ENCODE data around the gene SURF6.

The SURF6 gene

GRCh38 chr9:133305731-133306130 is 30.3 kb downstream of the SURF6 start:
- no peaks in the 10 kb centered on the region for H3K79me2 ChIP-seq (ENCODE audit: control insufficient read depth, low read length)
- no peaks in the 10 kb centered on the region for H3K9me3 ChIP-seq (ENCODE audit: control insufficient read depth, insufficient read depth, low read length)
- H3K4me1 ChIP-seq (ENCODE audit: control insufficient read depth, low read length): no peaks in the 10 kb centered on the region
- no peaks in the 10 kb centered on the region for H3F3A ChIP-seq (ENCODE audit: control insufficient read depth, insufficient read depth)
- H3K9me2 ChIP-seq (replicated peaks; ENCODE audit: control insufficient read depth, low read length): no peaks in the 10 kb centered on the region
- no peak overlapping the region for H3K27ac ChIP-seq (ENCODE audit: low read depth, low read length)
- H3K27me3 ChIP-seq (ENCODE audit: control insufficient read depth, low read length): no peaks in the 10 kb centered on the region
- TF ChIP-seq EZH2phosphoT487 (IDR thresholded peaks at IDR 0.05; ENCODE audit: borderline replicate concordance, low read length): no peak
- TF ChIP-seq CTCF (IDR thresholded peaks at IDR 0.05; ENCODE audit: low read depth, low read length, poor library complexity, severe bottlenecking): no peak
- H4K20me1 ChIP-seq (ENCODE audit: control insufficient read depth, insufficient read depth, low read depth, low read length): no peaks in the 10 kb centered on the region
- H3K4me3 ChIP-seq (ENCODE audit: low read length): no peak overlapping the region
- no peaks in the 10 kb centered on the region for H3K36me3 ChIP-seq (ENCODE audit: control insufficient read depth, low read length)
- no peak overlapping the region for H3K4me2 ChIP-seq (ENCODE audit: low read length)

GRCh38 chr9:133304477-133305377 is 31.3 kb downstream of the SURF6 start:
- TF ChIP-seq CTCF (IDR thresholded peaks at IDR 0.05; ENCODE audit: low read depth, low read length, poor library complexity, severe bottlenecking): no peak
- no peak for TF ChIP-seq EZH2phosphoT487 (IDR thresholded peaks at IDR 0.05; ENCODE audit: borderline replicate concordance, low read length)
- no peaks in the 10 kb centered on the region for H3K9me2 ChIP-seq (replicated peaks; ENCODE audit: control insufficient read depth, low read length)
- no peaks in the 10 kb centered on the region for H3K4me1 ChIP-seq (ENCODE audit: control insufficient read depth, low read length)
- no peaks in the 10 kb centered on the region for H3K79me2 ChIP-seq (ENCODE audit: control insufficient read depth, low read length)
- H3K36me3 ChIP-seq (ENCODE audit: control insufficient read depth, low read length): no peaks in the 10 kb centered on the region
- no peaks in the 10 kb centered on the region for H3K27me3 ChIP-seq (ENCODE audit: control insufficient read depth, low read length)
- H4K20me1 ChIP-seq (ENCODE audit: control insufficient read depth, insufficient read depth, low read depth, low read length): no peaks in the 10 kb centered on the region
- H3K27ac ChIP-seq (ENCODE audit: low read depth, low read length): no peak overlapping the region
- no peaks in the 10 kb centered on the region for H3F3A ChIP-seq (ENCODE audit: control insufficient read depth, insufficient read depth)
- H3K4me3 ChIP-seq (ENCODE audit: low read length): no peak overlapping the region
- H3K9me3 ChIP-seq (ENCODE audit: control insufficient read depth, insufficient read depth, low read length): no peaks in the 10 kb centered on the region
- no peak overlapping the region for H3K4me2 ChIP-seq (ENCODE audit: low read length)

- H3K27ac ChIP-seq (ENCODE audit: low read depth, low read length): no peak overlapping the region
- TF ChIP-seq CTCF (IDR thresholded peaks at IDR 0.05; ENCODE audit: low read depth, low read length, poor library complexity, severe bottlenecking): no peak
- no peak for TF ChIP-seq EZH2phosphoT487 (IDR thresholded peaks at IDR 0.05; ENCODE audit: borderline replicate concordance, low read length)
- H3K79me2 ChIP-seq (ENCODE audit: control insufficient read depth, low read length): no peaks in the 10 kb centered on the region
- H3K27me3 ChIP-seq (ENCODE audit: control insufficient read depth, low read length): no peaks in the 10 kb centered on the region
- H3K36me3 ChIP-seq (ENCODE audit: control insufficient read depth, low read length): no peaks in the 10 kb centered on the region
- no peaks in the 10 kb centered on the region for H3K9me3 ChIP-seq (ENCODE audit: control insufficient read depth, insufficient read depth, low read length)
- no peaks in the 10 kb centered on the region for H4K20me1 ChIP-seq (ENCODE audit: control insufficient read depth, insufficient read depth, low read depth, low read length)
- H3F3A ChIP-seq (ENCODE audit: control insufficient read depth, insufficient read depth): no peaks in the 10 kb centered on the region
- no peak overlapping the region for H3K4me3 ChIP-seq (ENCODE audit: low read length)
- no peak overlapping the region for H3K4me2 ChIP-seq (ENCODE audit: low read length)
- H3K9me2 ChIP-seq (replicated peaks; ENCODE audit: control insufficient read depth, low read length): no peaks in the 10 kb centered on the region
- no peaks in the 10 kb centered on the region for H3K4me1 ChIP-seq (ENCODE audit: control insufficient read depth, low read length)
Measured at GRCh38 chr9:133304158-133304470, 31.9 kb downstream of the SURF6 start.
